Uterus (tissue), 2 donors: Measurements from ENCODE around the gene COL25A1.

Experiments
- POLR2A ChIP-seq, 2 donors: fragments of 450-650 bp; IDR thresholded peaks; one replicate each; pipeline ENCODE4 v1.6.1; 2016; ENCODE audit warnings: antibody characterized with exemption in 2 of 2, mild to moderate bottlenecking in 1 of 2, moderate library complexity in 1 of 2
- TF ChIP-seq, protein P1 (sequence below), 4 experiments: fragments of 200-600 bp in 2 of 4; fragments of 450-650 bp in 2 of 4; sonication (generic) in 2 of 4; IDR thresholded peaks; one replicate each; pipeline ENCODE4 v1.5.1; 2016 to 2019; ENCODE audit warnings: antibody characterized with exemption in 4 of 4, mild to moderate bottlenecking in 2 of 4, moderate library complexity in 1 of 4

DNA sequence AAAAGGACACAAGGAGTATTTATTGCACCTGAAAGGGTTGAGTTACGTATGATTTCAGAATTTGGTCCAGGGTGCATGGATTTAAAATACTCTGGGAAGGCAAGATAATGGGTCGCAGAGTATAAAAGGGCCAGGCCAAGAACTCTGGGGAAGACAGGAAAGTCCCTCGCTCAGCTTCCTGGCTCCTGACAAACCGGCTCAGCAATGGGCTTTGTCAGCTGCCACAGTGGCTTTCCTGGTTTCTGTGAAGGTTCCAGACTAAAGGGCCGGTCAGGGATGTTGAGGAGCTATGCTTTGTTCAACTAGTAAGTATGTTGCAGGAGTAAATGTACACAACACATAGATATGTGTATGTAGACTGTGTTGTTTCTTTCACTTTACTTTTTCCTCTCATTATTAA, 385.2 kb downstream of the COL25A1 start:
- TF ChIP-seq, protein P1, sequence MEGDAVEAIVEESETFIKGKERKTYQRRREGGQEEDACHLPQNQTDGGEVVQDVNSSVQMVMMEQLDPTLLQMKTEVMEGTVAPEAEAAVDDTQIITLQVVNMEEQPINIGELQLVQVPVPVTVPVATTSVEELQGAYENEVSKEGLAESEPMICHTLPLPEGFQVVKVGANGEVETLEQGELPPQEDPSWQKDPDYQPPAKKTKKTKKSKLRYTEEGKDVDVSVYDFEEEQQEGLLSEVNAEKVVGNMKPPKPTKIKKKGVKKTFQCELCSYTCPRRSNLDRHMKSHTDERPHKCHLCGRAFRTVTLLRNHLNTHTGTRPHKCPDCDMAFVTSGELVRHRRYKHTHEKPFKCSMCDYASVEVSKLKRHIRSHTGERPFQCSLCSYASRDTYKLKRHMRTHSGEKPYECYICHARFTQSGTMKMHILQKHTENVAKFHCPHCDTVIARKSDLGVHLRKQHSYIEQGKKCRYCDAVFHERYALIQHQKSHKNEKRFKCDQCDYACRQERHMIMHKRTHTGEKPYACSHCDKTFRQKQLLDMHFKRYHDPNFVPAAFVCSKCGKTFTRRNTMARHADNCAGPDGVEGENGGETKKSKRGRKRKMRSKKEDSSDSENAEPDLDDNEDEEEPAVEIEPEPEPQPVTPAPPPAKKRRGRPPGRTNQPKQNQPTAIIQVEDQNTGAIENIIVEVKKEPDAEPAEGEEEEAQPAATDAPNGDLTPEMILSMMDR (IDR thresholded peaks at IDR 0.05) = no peak
- TF ChIP-seq POLR2A (IDR thresholded peaks at IDR 0.05) = no peak
